ENCODE data around the gene PDGFD.

PDGFD gene

DNA sequence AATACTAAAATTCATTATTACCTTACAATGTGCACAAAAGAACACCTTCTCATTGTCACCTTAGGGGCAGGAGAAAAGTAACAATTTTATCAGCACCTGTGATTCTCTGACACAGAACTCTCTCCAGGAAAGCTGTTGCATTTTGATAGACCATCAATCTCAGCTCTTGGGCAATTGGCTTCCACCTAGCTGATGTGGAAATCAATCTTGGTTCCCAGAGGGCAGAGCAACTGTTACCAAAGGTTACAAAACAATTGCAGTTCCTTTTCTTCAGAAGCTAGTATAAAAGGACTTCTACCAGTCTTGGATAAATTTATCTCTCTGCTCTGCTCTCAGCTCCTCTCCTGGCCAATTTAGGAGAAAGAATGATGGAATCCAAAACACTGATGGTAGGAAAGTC, 285.3 kb downstream of the PDGFD start:
- no peak overlapping the region for H3K27ac Mint-ChIP-seq
- H3K4me1 Mint-ChIP-seq (ENCODE audit: low read depth), result peaks cover 23% of the 10 kb centered on the region
- H3K4me3 Mint-ChIP-seq, result no peak overlapping the region
- no peaks in the 10 kb centered on the region for H3K36me3 Mint-ChIP-seq (ENCODE audit: low read depth)
- H3K9me3 Mint-ChIP-seq, result no peaks in the 10 kb centered on the region
- no peaks in the 10 kb centered on the region for H3K27me3 Mint-ChIP-seq
- intact Hi-C loops (cut with micrococcal nuclease), result no loop called here

DNA sequence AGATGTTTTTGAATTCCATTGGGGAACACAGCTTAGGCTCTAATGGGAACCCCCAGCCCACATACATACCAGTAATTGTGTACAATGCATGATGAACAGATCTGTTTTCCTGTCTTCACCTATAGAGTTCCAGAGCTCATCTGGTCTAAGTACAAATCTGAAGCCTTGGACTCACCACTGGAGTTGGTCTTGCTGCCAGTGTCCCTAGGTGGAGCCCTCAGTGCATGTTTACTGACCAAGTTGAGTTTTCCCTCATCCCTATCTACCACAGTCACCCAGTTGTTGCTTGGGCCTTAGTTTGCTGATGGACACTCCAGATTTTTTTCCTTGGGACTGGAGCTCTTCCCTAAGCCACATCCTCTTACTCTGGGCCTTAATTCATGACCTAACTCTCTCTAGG, 286.7 kb downstream of the PDGFD start:
- peaks cover 23% of the 10 kb centered on the region for H3K4me1 Mint-ChIP-seq (ENCODE audit: low read depth)
- no peaks in the 10 kb centered on the region for H3K9me3 Mint-ChIP-seq
- no peak overlapping the region for H3K4me3 Mint-ChIP-seq
- no peak overlapping the region for H3K27ac Mint-ChIP-seq
- H3K36me3 Mint-ChIP-seq (ENCODE audit: low read depth), result no peaks in the 10 kb centered on the region
- no peaks in the 10 kb centered on the region for H3K27me3 Mint-ChIP-seq
- intact Hi-C loops (cut with micrococcal nuclease), result no loop called here

DNA sequence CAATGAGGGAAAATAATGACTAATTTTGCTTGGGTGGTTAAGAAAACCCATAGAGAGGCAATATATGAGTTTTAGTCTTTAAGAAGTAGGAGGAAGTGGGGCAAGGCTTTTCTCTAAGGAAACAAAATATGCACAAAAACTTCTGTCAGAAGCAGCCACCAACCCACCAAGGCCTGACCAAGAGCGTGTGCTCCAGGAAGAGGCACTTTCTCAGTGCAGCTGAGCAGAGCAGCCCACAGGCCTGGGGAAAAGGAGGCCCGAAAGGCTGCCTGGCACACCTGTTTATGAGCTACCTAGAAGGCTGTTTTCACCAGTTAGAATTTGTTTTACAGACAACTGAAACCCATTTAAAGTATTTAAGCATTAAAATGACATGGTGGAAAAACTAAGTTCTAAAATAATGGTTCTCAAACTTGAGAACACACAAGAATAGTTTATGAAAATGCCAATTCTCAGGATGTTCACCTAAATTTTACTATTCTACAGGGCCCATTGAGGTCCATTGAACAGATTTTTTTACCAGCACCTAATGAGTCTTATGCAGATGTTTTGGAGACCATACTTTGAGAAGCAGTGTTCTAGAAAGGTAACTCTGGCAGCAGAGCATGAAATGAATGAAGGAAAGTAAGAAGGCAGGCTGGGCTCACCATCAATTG, 288.0 kb downstream of the PDGFD start:
- intact Hi-C loops (cut with micrococcal nuclease), result no loop called here

DNA sequence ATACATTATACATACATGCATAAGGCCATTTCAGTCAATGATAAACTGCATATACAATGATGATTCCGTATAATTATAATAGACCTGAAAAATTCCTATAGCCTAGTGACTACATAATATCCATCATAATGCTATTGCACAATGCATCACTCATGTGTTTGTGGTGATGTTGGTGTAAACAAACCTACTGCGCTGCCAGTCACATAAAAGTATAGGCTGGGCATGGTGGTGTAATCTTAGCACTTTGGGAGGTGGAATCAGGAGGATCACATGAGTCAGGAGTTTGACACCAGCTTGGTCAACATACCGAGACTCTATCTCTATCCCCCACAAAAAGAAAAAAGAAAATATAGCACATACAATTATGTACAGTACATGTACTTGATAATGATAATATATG, 291.2 kb downstream of the PDGFD start:
- Mint-ChIP-seq H3K4me3 (no peak overlapping the region), H3K4me1 (ENCODE audit: low read depth) (peaks cover 22% of the 10 kb centered on the region), H3K27me3 (no peaks in the 10 kb centered on the region), H3K27ac (no peak overlapping the region), H3K9me3 (no peaks in the 10 kb centered on the region), H3K36me3 (ENCODE audit: low read depth) (no peaks in the 10 kb centered on the region)
- intact Hi-C loops (cut with micrococcal nuclease), result no loop called here

More for the DNA sequence above, 288.0 kb downstream of the PDGFD start:
- Mint-ChIP-seq H3K27me3 (no peaks in the 10 kb centered on the region), H3K4me1 (ENCODE audit: low read depth) (peaks cover 34% of the 10 kb centered on the region), H3K27ac (no peak overlapping the region), H3K36me3 (ENCODE audit: low read depth) (no peaks in the 10 kb centered on the region), H3K9me3 (no peaks in the 10 kb centered on the region), H3K4me3 (no peak overlapping the region)

DNA sequence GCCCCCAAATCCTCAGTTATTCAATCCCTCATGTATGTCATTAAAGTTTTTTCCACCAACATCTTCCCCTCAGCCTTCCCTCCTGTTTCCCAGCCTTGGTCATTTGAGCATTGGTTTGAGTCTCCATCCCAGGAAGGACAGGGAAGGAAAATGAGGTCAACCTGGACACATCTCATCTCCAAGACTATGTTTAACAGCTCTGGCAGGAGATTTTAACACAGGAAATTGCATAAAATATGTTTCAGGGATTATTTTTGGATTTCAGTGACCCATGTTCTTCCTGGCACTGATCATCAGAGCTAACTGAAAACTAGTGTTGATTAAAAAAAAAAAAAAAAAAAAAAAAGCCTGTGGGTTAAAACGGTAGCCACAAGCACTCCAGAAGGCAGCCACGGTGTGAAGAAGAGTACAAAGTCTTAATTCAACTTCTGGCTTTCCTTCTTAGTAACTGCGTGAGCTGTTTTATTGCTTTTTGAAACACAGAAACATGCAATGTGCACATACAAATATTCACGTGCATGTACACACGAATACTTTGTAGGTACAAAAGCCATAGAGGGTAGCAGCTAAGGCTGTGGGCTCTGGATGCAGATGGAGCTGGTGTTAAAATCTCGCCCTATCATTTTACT, 291.9 kb downstream of the PDGFD start:
- intact Hi-C loops (cut with micrococcal nuclease), result no loop called here
- Mint-ChIP-seq H3K27ac (no peak overlapping the region), H3K4me1 (ENCODE audit: low read depth) (peaks cover 17% of the 10 kb centered on the region), H3K9me3 (no peaks in the 10 kb centered on the region), H3K27me3 (no peaks in the 10 kb centered on the region), H3K36me3 (ENCODE audit: low read depth) (no peaks in the 10 kb centered on the region), H3K4me3 (no peak overlapping the region)

DNA sequence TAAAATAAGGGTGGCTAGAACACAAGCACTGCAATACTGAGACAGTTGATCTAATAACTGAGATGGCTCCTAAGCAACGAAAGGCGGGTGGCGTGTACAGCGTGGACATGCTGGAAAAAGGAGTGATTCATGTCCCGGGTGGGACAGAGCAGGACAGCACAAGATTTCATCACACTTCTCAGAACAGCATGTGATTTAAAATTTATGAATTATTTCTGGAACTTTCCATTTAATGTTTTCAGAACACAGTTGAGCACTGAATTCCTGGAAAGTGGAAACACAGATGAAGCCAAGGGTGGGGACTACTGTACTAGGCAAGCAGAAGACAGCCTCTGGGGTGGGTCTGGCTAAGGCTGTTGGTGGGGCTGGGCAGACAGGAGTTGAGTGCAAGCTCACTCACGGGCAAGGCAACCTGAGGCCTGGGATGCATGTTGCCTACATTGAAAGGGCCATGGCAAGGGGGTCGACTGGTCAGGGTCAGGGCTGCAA, 293.1 kb downstream of the PDGFD start:
- Mint-ChIP-seq H3K4me3 (no peak overlapping the region), H3K36me3 (ENCODE audit: low read depth) (no peaks in the 10 kb centered on the region)

DNA sequence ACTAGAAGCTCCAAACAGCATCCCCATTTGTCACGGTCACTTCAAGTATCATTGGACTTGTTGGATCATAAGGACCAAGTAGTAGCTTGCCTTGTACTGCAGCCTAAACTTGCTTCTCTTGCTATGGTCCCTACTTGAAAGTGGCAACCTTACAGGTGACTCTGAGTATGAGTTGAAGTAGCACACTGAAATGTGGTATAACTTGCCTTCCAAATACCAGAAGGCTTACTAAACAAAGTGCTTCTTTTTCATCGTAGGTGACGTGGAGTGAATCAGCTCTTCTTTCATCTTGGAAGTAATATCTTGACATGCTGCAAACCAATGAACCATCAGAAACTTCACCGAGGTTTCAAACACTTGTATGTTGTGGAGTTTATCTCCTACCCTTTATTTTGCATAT, 296.5 kb downstream of the PDGFD start:
- intact Hi-C loops (cut with micrococcal nuclease), result no loop called here
- Mint-ChIP-seq H3K4me1 (ENCODE audit: low read depth) (peaks cover 19% of the 10 kb centered on the region), H3K9me3 (no peaks in the 10 kb centered on the region), H3K36me3 (ENCODE audit: low read depth) (no peaks in the 10 kb centered on the region), H3K27me3 (no peaks in the 10 kb centered on the region), H3K27ac (no peak overlapping the region), H3K4me3 (no peak overlapping the region)

More for the DNA sequence above, 293.1 kb downstream of the PDGFD start:
- H3K27ac Mint-ChIP-seq, result no peak overlapping the region
- peaks cover 17% of the 10 kb centered on the region for H3K4me1 Mint-ChIP-seq (ENCODE audit: low read depth)
- no peaks in the 10 kb centered on the region for H3K27me3 Mint-ChIP-seq
- intact Hi-C loops (cut with micrococcal nuclease), result no loop called here
- H3K9me3 Mint-ChIP-seq, result no peaks in the 10 kb centered on the region

DNA sequence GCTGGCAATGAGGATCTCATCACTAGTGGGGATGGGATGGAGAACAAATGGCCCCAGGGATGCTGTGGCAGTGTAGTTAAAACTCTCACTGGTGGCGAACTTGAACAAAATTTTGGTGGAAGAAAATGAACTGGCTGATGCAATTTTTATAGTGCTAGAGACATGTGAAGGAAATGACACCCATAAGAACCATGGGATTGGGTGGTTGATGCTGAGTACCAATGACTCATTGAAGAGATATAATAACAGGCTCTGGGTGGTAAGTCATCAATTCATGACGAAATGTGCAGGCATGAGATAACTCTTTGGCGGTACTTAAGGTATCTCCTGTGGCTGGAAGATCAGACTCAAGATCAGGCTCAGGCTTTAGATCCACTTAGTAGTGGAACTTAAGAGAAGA, 300.4 kb downstream of the PDGFD start:
- Mint-ChIP-seq H3K4me1 (ENCODE audit: low read depth) (peaks cover 6% of the 10 kb centered on the region), H3K36me3 (ENCODE audit: low read depth) (no peaks in the 10 kb centered on the region), H3K4me3 (no peak overlapping the region), H3K27me3 (no peaks in the 10 kb centered on the region), H3K27ac (no peak overlapping the region), H3K9me3 (no peaks in the 10 kb centered on the region)
- intact Hi-C loops (cut with micrococcal nuclease), result no loop called here

DNA sequence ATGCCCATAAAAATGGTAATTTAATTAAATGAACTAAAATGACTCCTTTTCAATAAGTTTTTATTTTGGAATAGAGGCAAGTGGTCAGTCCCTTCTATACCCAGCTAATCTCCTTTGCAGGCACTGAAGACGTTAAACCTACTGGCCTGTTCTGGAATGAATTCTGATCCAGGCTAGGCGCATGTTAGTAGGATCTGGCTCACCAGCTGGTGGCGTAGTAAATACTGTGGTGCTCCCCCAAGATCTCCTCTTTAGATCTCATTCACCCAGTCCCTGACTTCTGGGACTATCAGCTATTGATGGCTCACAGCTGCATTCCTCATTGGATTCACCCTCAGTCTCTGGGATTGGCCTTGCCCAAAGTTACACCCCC, 301.2 kb downstream of the PDGFD start:
- no peak overlapping the region for H3K4me3 Mint-ChIP-seq
- H3K36me3 Mint-ChIP-seq (ENCODE audit: low read depth), result no peaks in the 10 kb centered on the region
- no peaks in the 10 kb centered on the region for H3K27me3 Mint-ChIP-seq
- H3K27ac Mint-ChIP-seq, result no peak overlapping the region
- H3K4me1 Mint-ChIP-seq (ENCODE audit: low read depth), result peaks cover 6% of the 10 kb centered on the region
- intact Hi-C loops (cut with micrococcal nuclease), result no loop called here
- H3K9me3 Mint-ChIP-seq, result no peaks in the 10 kb centered on the region

DNA sequence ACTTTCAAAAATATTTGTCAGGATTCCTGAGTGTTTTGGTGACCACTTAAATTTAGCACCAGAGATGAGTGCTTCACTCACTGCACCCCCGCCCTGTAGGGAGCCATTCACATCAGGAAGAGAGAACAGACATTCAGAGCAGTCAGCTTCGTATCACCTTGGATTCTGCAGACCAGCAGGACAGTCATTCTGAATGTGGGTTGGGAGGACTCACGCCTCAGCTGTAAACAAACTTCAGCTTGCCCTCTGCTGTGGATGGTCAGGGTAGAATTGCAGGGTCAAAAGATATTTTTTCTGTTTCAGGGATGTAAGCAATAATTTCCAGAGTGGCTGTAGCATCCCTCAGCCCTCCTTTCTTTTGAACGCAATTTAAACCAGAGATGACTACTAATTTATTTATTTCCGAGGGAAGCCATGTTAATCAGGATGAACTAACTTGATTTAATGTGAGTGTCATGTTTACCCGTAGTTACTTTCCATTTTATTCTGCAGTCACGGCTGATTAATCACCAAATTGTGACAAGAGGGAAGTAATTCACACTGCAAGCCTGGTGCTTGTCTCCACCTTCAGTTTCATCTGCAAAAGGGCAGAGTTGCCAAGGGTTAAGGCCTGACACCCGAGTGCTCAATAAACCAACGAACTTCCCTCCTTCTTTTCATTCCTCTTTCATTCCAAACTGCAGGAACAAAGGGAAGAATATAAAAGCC, 301.7 kb downstream of the PDGFD start:
- no peak overlapping the region for H3K27ac Mint-ChIP-seq
- peaks cover 6% of the 10 kb centered on the region for H3K4me1 Mint-ChIP-seq (ENCODE audit: low read depth)
- no peak overlapping the region for H3K4me3 Mint-ChIP-seq
- no peaks in the 10 kb centered on the region for H3K27me3 Mint-ChIP-seq
- intact Hi-C loops (cut with micrococcal nuclease), result no loop called here
- H3K36me3 Mint-ChIP-seq (ENCODE audit: low read depth), result no peaks in the 10 kb centered on the region
- no peaks in the 10 kb centered on the region for H3K9me3 Mint-ChIP-seq

Data from dendritic cell treated with granulocyte-macrophage colony-stimulating factor and Interleukin-4, amounts not matched to agents 40 ng/mL and 50 ng/mL, for 4 days (primary cell).